ENCODE data around the gene TYR.
"Not testable (repeated sequence)": the region's sequence is repeated elsewhere in the genome, so short reads cannot be mapped to it uniquely, and the experiment has no call there.

Gene TYR

GRCh38 chr11:89273220-89273619, 95.5 kb downstream of the TYR start:
- DNase-seq: not testable (repeated sequence)

GRCh38 chr11:89275966-89276365, 98.3 kb downstream of the TYR start:
- no peak for DNase-seq

- no peak for DNase-seq
These were observed 101.5 kb downstream of the TYR start for GRCh38 chr11:89279176-89279575.

- DNase-seq: not testable (repeated sequence)
These were observed 103.5 kb downstream of the TYR start for GRCh38 chr11:89281032-89281677.

GRCh38 chr11:89286601-89287000, 108.9 kb downstream of the TYR start:
- DNase-seq: not testable (repeated sequence)

GRCh38 chr11:89288004-89288403, 110.3 kb downstream of the TYR start:
- DNase-seq: not testable (repeated sequence)

- no peak for DNase-seq
These were observed 116.4 kb downstream of the TYR start for GRCh38 chr11:89293965-89294679.

GRCh38 chr11:89295023-89295422, 117.3 kb downstream of the TYR start:
- not testable (repeated sequence) for DNase-seq

GRCh38 chr11:89303029-89303428, 125.4 kb downstream of the TYR start:
- DNase-seq: not testable (repeated sequence)

- not testable (repeated sequence) for DNase-seq
These were observed 130.6 kb downstream of the TYR start for GRCh38 chr11:89308272-89308671.

- not testable (repeated sequence) for DNase-seq
These were observed 131.8 kb downstream of the TYR start for GRCh38 chr11:89309321-89309985.

GRCh38 chr11:89310607-89311006, 132.9 kb downstream of the TYR start:
- DNase-seq: not testable (repeated sequence)

- no peak for DNase-seq
These were observed 143.7 kb downstream of the TYR start for GRCh38 chr11:89321401-89321800.

GRCh38 chr11:89327885-89328284, 150.2 kb downstream of the TYR start:
- DNase-seq: no peak

GRCh38 chr11:89331940-89332339, 154.3 kb downstream of the TYR start:
- DNase-seq: not testable (repeated sequence)

- DNase-seq: not testable (repeated sequence)
These were observed 156.0 kb downstream of the TYR start for GRCh38 chr11:89333704-89334103.

- not testable (repeated sequence) for DNase-seq
These were observed 159.5 kb downstream of the TYR start for GRCh38 chr11:89337100-89337650.

- not testable (repeated sequence) for DNase-seq
These were observed 160.4 kb downstream of the TYR start for GRCh38 chr11:89338073-89338472.

- DNase-seq: not testable (repeated sequence)
These were observed 162.8 kb downstream of the TYR start for GRCh38 chr11:89340450-89340849.

GRCh38 chr11:89342880-89343572, 165.4 kb downstream of the TYR start:
- DNase-seq: not testable (repeated sequence)

Measured in activated effector memory CD4-positive, alpha-beta T cell treated with anti-CD3 and anti-CD28 coated beads, Interleukin-2, amount 50 U/mL, for 16 hours (primary cell).